SK-N-SH treated with all-trans-retinoic acid at 6 μM for 48 hours (cell line): ENCODE data around the gene TMEM131L.

ENCODE experiments used
- TCF4 ChIP-seq: fragments of 250-450 bp; sonication (Bioruptor Pico); IDR thresholded peaks from 2 replicates; pipeline ENCODE4 v1.8.0; 2021; ENCODE audit warnings: mild to moderate bottlenecking, moderate library complexity, borderline replicate concordance
- ZFP3 ChIP-seq: fragments of 250-450 bp; sonication (Bioruptor Pico); IDR thresholded peaks from 2 replicates; pipeline ENCODE4 v1.5.0; 2020; ENCODE audit warnings: mild to moderate bottlenecking, moderate library complexity

DNA sequence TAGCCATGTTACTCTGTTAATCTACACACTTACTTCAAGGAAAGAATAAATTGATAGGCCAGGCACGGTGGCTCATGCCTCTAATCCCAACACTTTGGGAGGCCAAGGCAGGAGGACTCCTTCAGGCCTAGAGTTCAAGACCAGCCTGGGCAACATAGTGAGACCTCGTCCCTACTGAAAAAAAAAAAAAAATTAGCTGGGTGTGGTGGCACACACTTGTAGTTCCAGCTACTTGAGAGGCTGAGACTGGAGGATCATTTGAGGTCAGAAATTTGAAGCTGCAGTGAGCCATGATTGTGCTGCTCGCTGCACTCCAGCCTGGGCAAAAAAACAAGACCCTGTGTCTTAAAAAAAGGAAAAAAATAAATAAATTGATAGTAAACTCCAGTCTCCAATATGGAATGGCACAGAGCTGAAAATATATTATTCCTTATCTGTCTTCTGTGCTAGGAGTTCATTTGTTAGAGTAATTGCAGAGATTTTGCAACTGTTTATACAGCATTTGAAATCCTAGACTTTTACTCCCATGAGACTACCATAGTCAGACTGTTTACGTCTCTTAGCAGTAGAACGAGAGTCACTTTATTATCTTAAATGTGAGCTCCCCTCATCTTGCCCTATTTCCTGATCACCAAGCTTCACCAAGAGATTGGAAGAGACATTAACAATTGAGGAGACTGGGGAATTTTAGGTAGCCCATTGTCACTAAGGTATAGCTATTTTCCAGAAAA lies 18.8 kb upstream of the TMEM131L start:
- TF ChIP-seq ZFP3: no peak
- TF ChIP-seq TCF4 (CRISPR knock-in tag): no peak
